Mesenchymal stem cell (in vitro differentiated cells and primary cell): ENCODE measurements around the gene DUOXA2.

Source experiments
- DNase-seq: peaks from one replicate; pipeline ENCODE4 v3.0.0-alpha.2; 2013
- H2AFZ ChIP-seq: one replicate; pipeline ENCODE4 v1.6.1; 2013; ENCODE audit warnings: low read depth, mild to moderate bottlenecking, control low read depth, inconsistent platforms, low read length, moderate library complexity
- H2AK5ac ChIP-seq: 2 replicates; pipeline ENCODE4 v1.6.1; 2013; ENCODE audit warnings: low read length, moderate library complexity, mild to moderate bottlenecking, inconsistent platforms; ENCODE audit not compliant: severe bottlenecking
- H2BK120ac ChIP-seq: one replicate; pipeline ENCODE4 v1.6.1; 2013; ENCODE audit warnings: low read depth, mild to moderate bottlenecking, inconsistent platforms, low read length, moderate library complexity
- H2BK12ac ChIP-seq, 2 experiments: one replicate each; pipeline ENCODE4 v1.6.1; 2013; ENCODE audit warnings: inconsistent platforms in 2 of 2, low read length in 2 of 2, mild to moderate bottlenecking in 2 of 2, moderate library complexity in 2 of 2, control low read depth in 1 of 2
- H2BK15ac ChIP-seq: one replicate; pipeline ENCODE4 v1.6.1; 2013; ENCODE audit warnings: mild to moderate bottlenecking, low read depth, inconsistent platforms; ENCODE audit not compliant: poor library complexity, severe bottlenecking
- H2BK5ac ChIP-seq: 2 replicates; pipeline ENCODE4 v1.6.1; 2013; ENCODE audit warnings: low read depth, mild to moderate bottlenecking, low read length, control low read depth, inconsistent platforms; ENCODE audit not compliant: poor library complexity, severe bottlenecking
- H3K14ac ChIP-seq, 2 experiments: one replicate each; pipeline ENCODE4 v1.6.1; 2013; ENCODE audit warnings: inconsistent platforms in 2 of 2, low read length in 2 of 2, control low read depth in 1 of 2, mild to moderate bottlenecking in 1 of 2, moderate library complexity in 1 of 2
- H3K18ac ChIP-seq, 2 experiments: one replicate each; pipeline ENCODE4 v1.6.1; 2013; ENCODE audit warnings: inconsistent platforms in 2 of 2, low read length in 2 of 2, control low read depth in 1 of 2, low read depth in 1 of 2, mild to moderate bottlenecking in 1 of 2
- H3K23ac ChIP-seq, 2 experiments: one replicate each; pipeline ENCODE4 v1.6.1; 2013; ENCODE audit warnings: inconsistent platforms in 2 of 2, low read length in 2 of 2, mild to moderate bottlenecking in 2 of 2, moderate library complexity in 2 of 2, control low read depth in 1 of 2
- H3K27ac ChIP-seq: 2 replicates; pipeline ENCODE4 v1.5.1; 2013; ENCODE audit warnings: mild to moderate bottlenecking, moderate library complexity, low read length, control low read depth, inconsistent platforms; ENCODE audit not compliant: poor library complexity, severe bottlenecking
- H3K27me3 ChIP-seq, 2 experiments: 2 replicates each; pipeline versions ENCODE4 v1.6.1 to v1.7.0; 2013; ENCODE audit warnings: low read length in 2 of 2, mild to moderate bottlenecking in 2 of 2, moderate library complexity in 2 of 2, control low read depth in 1 of 2, inconsistent platforms in 1 of 2; ENCODE audit not compliant: control insufficient read depth in 1 of 2, insufficient read depth in 1 of 2
- H3K36me3 ChIP-seq, 2 experiments: 2 replicates each; pipeline versions ENCODE4 v1.6.1 to v1.7.0; 2013; ENCODE audit warnings: low read length in 2 of 2, control low read depth in 1 of 2, inconsistent platforms in 1 of 2, low read depth in 1 of 2, mild to moderate bottlenecking in 1 of 2; ENCODE audit not compliant: insufficient read depth in 2 of 2, control insufficient read depth in 1 of 2
- H3K4ac ChIP-seq, 2 experiments: one replicate each; pipeline ENCODE4 v1.6.1; 2013; ENCODE audit warnings: inconsistent platforms in 2 of 2, low read length in 2 of 2, mild to moderate bottlenecking in 2 of 2, moderate library complexity in 2 of 2, control low read depth in 1 of 2, low read depth in 1 of 2
- H3K4me1 ChIP-seq: 2 replicates; pipeline ENCODE4 v1.6.1; 2013; ENCODE audit warnings: low read depth, low read length, control low read depth; ENCODE audit not compliant: control insufficient read depth, insufficient read depth
- H3K4me2 ChIP-seq: 2 replicates; pipeline ENCODE4 v1.6.1; 2013; ENCODE audit warnings: low read length, mild to moderate bottlenecking, inconsistent platforms; ENCODE audit not compliant: poor library complexity, severe bottlenecking
- H3K4me3 ChIP-seq, 2 experiments: 2 replicates each; pipeline versions ENCODE4 v1.5.1 to v1.7.0; 2013; ENCODE audit warnings: low read length in 2 of 2, mild to moderate bottlenecking in 2 of 2, control low read depth in 1 of 2, low read depth in 1 of 2; ENCODE audit not compliant: insufficient read depth in 1 of 2
- H3K79me1 ChIP-seq: replicated peaks from 2 replicates; pipeline ENCODE4 v1.6.1; 2013; ENCODE audit warnings: mild to moderate bottlenecking, control low read depth, low read length, inconsistent platforms; ENCODE audit not compliant: poor library complexity, severe bottlenecking
- H3K9ac ChIP-seq: 2 replicates; pipeline ENCODE4 v1.7.0; 2013; ENCODE audit warnings: mild to moderate bottlenecking, low read length, moderate library complexity
- H3K9me3 ChIP-seq: 2 replicates; pipeline ENCODE4 v1.7.0; 2013; ENCODE audit warnings: mild to moderate bottlenecking, low read length; ENCODE audit not compliant: control insufficient read depth
- H4K8ac ChIP-seq: one replicate; pipeline ENCODE4 v1.6.1; 2013; ENCODE audit warnings: inconsistent platforms, mild to moderate bottlenecking, low read length, moderate library complexity
- H4K91ac ChIP-seq: one replicate; pipeline ENCODE4 v1.6.1; 2013; ENCODE audit warnings: mild to moderate bottlenecking, low read length, inconsistent platforms
- WGBS: methylation state at CpG from one replicate; pipeline ENCODE4 v1.1.7; 2013; ENCODE audit warnings: mixed read lengths; 5-methylcytosine and 5-hydroxymethylcytosine counted together

Gene DUOXA2

DNA sequence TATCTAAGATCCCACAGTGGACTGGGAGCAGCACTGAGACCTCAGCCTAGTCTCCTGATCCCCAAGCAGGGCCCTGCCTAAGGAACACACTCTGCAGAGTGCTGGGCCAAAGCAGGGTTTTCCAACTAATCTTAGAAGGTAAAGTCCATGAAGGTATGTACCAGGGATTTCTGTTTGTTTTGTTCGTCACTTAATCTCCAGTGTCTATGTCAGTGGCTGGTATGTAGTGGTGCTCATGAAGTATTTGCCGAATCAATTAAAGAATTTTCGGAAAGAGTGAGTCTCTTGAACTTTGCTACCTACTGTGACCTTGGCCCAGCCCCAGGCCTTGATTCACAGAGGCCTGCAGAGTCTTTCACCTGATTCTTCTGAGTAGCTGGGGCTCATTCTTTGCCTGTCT is 17.4 kb downstream of the DUOXA2 start:
- H3K79me1 ChIP-seq = no peaks in the 10 kb centered on the region
- H3K4ac ChIP-seq = no peak overlapping the region
- no peak overlapping the region for H3K4me2 ChIP-seq
- H4K91ac ChIP-seq = no peak overlapping the region
- H3K14ac ChIP-seq = no peak overlapping the region
- no peaks in the 10 kb centered on the region for H3K36me3 ChIP-seq
- H3K4me1 ChIP-seq = peaks cover 15% of the 10 kb centered on the region
- H2AK5ac ChIP-seq = no peak overlapping the region
- no peak overlapping the region for H3K27ac ChIP-seq
- no peak overlapping the region for H3K9ac ChIP-seq
- H2BK12ac ChIP-seq = no peak overlapping the region
- no peak overlapping the region for H3K4me3 ChIP-seq
- H4K8ac ChIP-seq = no peak overlapping the region
- H3K18ac ChIP-seq = no peak overlapping the region
- H2AFZ ChIP-seq = no peak overlapping the region
- no peak overlapping the region for H2BK5ac ChIP-seq
- H3K27me3 ChIP-seq = peaks cover 73 to 85% of the 10 kb centered on the region in 2 experiments
- H2BK15ac ChIP-seq = no peak overlapping the region
- DNase-seq = no peak
- H3K23ac ChIP-seq = no peak overlapping the region
- H3K9me3 ChIP-seq = no peaks in the 10 kb centered on the region
- H2BK120ac ChIP-seq = no peak overlapping the region
- 86% methylated on average over 3 of the region's 3 CpGs for WGBS

DNA sequence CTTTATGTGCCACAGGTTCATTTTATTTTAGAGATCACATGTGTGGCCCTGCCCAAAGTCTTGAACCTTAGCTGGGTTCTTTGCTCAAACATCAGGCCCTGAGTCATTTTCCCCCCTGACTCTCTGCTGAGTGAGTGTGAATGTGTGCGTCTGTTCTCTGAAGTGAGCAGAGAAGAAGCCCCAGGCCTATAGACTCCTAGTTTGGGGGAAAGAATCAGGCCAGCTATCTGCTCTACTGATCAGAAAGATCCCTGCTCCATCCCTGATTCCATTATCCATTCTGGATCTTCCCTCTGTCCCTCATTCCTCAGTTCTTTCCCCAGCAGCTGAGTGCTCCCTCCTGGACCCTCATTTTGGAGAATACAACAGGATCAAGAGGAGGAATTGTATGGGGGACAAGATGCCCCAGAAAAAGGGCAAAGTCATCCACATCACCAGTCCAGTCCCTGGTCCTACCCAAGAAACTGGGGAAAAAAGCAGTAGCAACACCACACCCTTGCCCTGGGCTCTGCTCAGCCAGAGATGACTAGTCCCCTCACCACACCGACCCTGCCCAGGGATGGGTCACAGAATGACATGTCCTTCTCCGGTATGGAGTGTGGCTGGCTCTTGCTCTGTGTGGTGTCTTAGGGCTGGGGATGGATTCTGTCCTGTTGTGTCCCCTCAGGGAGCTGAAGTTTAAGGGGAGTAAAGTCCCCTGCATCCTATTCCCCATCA is 18.9 kb downstream of the DUOXA2 start:
- no peaks in the 10 kb centered on the region for H3K36me3 ChIP-seq
- H2AK5ac ChIP-seq = no peak overlapping the region
- H3K79me1 ChIP-seq = no peaks in the 10 kb centered on the region
- no peak overlapping the region for H2BK15ac ChIP-seq
- H2AFZ ChIP-seq = no peak overlapping the region
- no peak overlapping the region for H4K8ac ChIP-seq
- H3K27ac ChIP-seq = no peak overlapping the region
- no peak overlapping the region for H3K4ac ChIP-seq
- no peak overlapping the region for H2BK120ac ChIP-seq
- no peak overlapping the region for H3K9ac ChIP-seq
- WGBS = 60% methylated on average over 2 of the region's 3 CpGs
- no peak overlapping the region for H2BK5ac ChIP-seq
- no peak overlapping the region for H2BK12ac ChIP-seq
- no peak overlapping the region for H3K4me2 ChIP-seq
- H3K14ac ChIP-seq = no peak overlapping the region
- no peak for DNase-seq
- no peak overlapping the region for H4K91ac ChIP-seq
- no peak overlapping the region for H3K23ac ChIP-seq
- peaks cover 15% of the 10 kb centered on the region for H3K4me1 ChIP-seq
- H3K9me3 ChIP-seq = no peaks in the 10 kb centered on the region
- peaks cover 75 to 85% of the 10 kb centered on the region in 2 experiments for H3K27me3 ChIP-seq
- H3K4me3 ChIP-seq = peak overlapping the region in 1 of 2 experiments; percentile 5
- no peak overlapping the region for H3K18ac ChIP-seq

DNA sequence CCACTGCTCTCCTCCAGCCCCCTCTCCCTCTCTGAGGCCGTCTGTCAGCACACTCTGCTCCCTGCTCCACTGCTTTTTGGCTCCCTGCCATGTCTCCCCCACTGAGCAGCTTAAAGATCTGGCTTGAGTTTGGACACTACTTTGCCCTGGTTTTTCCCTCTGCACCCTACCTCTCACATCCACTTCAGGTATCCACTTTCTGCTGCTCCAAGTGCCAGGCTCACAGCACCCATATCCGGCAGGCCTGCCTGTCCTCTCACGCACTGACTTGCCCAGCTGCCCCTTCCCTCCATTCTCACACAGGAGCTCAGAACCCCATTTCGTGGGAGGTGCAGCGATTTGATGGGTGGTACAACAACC is 19.4 kb downstream of the DUOXA2 start:
- Histone ChIP-seq H2AK5ac (no peak overlapping the region), H2AFZ (no peak overlapping the region), H3K36me3 (no peaks in the 10 kb centered on the region), H3K14ac (peak overlapping the region in 1 of 2 experiments; percentile 29), H3K27me3 (peaks cover 72 to 85% of the 10 kb centered on the region in 2 experiments), H3K23ac (no peak overlapping the region), H4K8ac (no peak overlapping the region), H2BK5ac (no peak overlapping the region), H3K4ac (no peak overlapping the region), H3K18ac (no peak overlapping the region), H3K79me1 (no peaks in the 10 kb centered on the region), H2BK12ac (no peak overlapping the region), H3K4me2 (no peak overlapping the region), H3K27ac (no peak overlapping the region), H2BK120ac (no peak overlapping the region), H4K91ac (no peak overlapping the region), H3K9me3 (no peaks in the 10 kb centered on the region), H3K9ac (no peak overlapping the region), H3K4me3 (no peak overlapping the region), H3K4me1 (peaks cover 15% of the 10 kb centered on the region), H2BK15ac (no peak overlapping the region)
- WGBS = 61% methylated on average over 3 of the region's 5 CpGs
- DNase-seq = no peak

DNA sequence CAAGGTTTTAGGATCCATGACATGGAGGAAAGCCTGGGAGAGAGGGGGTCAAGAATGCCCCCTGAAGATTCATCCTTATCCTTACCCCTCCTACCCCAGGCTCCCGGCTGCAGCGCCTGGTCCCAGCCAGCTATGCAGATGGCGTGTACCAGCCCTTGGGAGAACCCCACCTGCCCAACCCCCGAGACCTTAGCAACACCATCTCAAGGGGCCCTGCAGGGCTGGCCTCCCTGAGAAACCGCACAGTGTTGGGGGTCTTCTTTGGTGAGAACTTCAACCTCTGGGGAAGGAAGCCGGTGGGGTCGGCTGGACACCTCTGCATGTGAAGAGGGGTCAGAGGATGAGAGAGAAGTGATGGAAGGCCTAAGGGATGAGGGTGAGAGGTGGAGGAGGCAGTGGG is 19.9 kb downstream of the DUOXA2 start:
- Histone ChIP-seq H3K9me3 (no peaks in the 10 kb centered on the region), H2BK15ac (no peak overlapping the region), H3K9ac (no peak overlapping the region), H3K4me3 (no peak overlapping the region), H3K27me3 (peaks cover 67 to 82% of the 10 kb centered on the region in 2 experiments), H3K4ac (no peak overlapping the region), H3K4me1 (peaks cover 11% of the 10 kb centered on the region), H3K18ac (no peak overlapping the region), H3K4me2 (no peak overlapping the region), H2BK120ac (no peak overlapping the region), H3K14ac (no peak overlapping the region), H3K23ac (no peak overlapping the region), H2AK5ac (no peak overlapping the region), H2AFZ (no peak overlapping the region), H3K36me3 (no peaks in the 10 kb centered on the region), H3K79me1 (no peaks in the 10 kb centered on the region), H2BK12ac (no peak overlapping the region), H2BK5ac (no peak overlapping the region), H4K91ac (no peak overlapping the region), H3K27ac (no peak overlapping the region), H4K8ac (no peak overlapping the region)
- no peak for DNase-seq
- WGBS = 84% methylated on average over 4 of the region's 7 CpGs
